GM13976 (cell line): ENCODE data around the gene ALK.
"Not testable (repeated sequence)": the region's sequence is repeated elsewhere in the genome, so short reads cannot be mapped to it uniquely, and the experiment has no call there.

Experiments
- DNase-seq: peaks from one replicate; pipeline ENCODE4 v3.0.0; 2012; ENCODE audit warnings: low spot score
- CTCF ChIP-seq: IDR thresholded peaks from 2 replicates; pipeline ENCODE4 v1.5.1; 2012; ENCODE audit warnings: borderline replicate concordance, mild to moderate bottlenecking; ENCODE audit not compliant: insufficient read depth; ENCODE audit errors: extremely low read depth, missing control alignments, control extremely low read depth
- in situ Hi-C: fragments of 300-500 bp; cut with MboI; formaldehyde crosslinking; loops from one replicate; pipeline ENCODE4 v1.12.0; 2022; ENCODE audit warnings: low sequenced_read_pairs, mixed read lengths, inconsistent platforms; ENCODE audit not compliant: unreplicated experiment

Gene ALK

GRCh38 chr2:29834624-29835023 is 86.8 kb downstream of the ALK start:
- TF ChIP-seq CTCF, result no peak
- in situ Hi-C loops, result loop anchor here (10.0 kb wide), 1 partner anchor 180 kb away; no protein-coding TSS in a partner anchor
- no peak for DNase-seq

- in situ Hi-C loops, result loop anchor here (10.0 kb wide), 1 partner anchor 179 kb away; no protein-coding TSS in a partner anchor
- no peak for TF ChIP-seq CTCF
- no peak for DNase-seq
These were observed 87.3 kb downstream of the ALK start for GRCh38 chr2:29834036-29834540.

DNA sequence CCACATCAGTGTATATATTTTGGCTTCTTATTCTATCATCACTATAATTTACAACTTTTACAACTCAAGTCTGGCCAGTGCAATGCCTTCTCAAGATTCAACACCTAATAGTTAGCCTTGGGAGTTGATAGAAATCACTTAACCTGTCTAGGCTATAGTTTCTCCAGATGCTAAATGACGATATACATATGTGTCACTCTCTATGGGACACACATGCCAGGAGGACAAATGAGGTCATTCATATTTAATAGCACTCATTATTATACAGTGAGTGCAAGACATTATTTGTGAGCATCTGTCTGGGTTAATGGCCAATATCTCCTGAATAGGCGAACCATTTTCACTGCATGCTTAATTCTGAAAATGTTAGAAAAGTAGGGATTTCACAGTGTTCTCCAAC is 89.8 kb downstream of the ALK start:
- DNase-seq, result no peak
- no peak for TF ChIP-seq CTCF
- in situ Hi-C loops, result loop anchor here (10.0 kb wide), 1 partner anchor 177 kb away; no protein-coding TSS in a partner anchor

DNA sequence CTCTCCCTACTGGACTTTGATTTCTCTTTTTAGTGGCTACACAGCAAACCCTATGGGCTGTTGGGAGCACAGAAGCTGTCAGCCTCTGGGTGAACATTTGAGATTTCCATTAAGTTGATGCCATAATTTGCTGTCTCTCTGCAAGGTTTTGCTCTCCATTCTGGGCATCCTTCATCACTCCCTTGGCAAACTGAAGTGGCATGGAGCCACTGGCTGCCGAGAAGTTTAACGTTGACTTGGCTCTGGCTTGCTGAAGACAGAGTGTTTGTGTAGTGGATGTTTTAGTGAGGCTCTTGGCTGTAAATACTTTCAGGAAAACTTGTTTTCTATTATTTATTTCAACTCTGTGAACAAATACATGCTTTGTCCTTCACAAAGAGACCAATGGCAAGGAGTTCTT is 91.5 kb downstream of the ALK start:
- DNase-seq, result no peak
- in situ Hi-C loops, result loop anchor here (10.0 kb wide), 1 partner anchor 175 kb away; no protein-coding TSS in a partner anchor
- TF ChIP-seq CTCF, result no peak

GRCh38 chr2:29824145-29824544 is 97.2 kb downstream of the ALK start:
- TF ChIP-seq CTCF, result peak; percentile 14
- not testable (repeated sequence) for DNase-seq

GRCh38 chr2:29821591-29821990 is 99.8 kb downstream of the ALK start:
- in situ Hi-C loops, result no loop called here
- no peak for TF ChIP-seq CTCF

More at GRCh38 chr2:29824145-29824544, 97.2 kb downstream of the ALK start:
- in situ Hi-C loops, result not testable (repeated sequence)

More at GRCh38 chr2:29821591-29821990, 99.8 kb downstream of the ALK start:
- DNase-seq, result no peak
